GM18868 (cell line): ENCODE measurements around the gene NAA35.
"Not testable (repeated sequence)": the region's sequence is repeated elsewhere in the genome, so short reads cannot be mapped to it uniquely, and the experiment has no call there.

Source experiments
- ATAC-seq: cut with Tn5 transposase; IDR thresholded peaks from one replicate; pipeline ENCODE4 v1.9.1; 2021; ENCODE audit warnings: mild to moderate bottlenecking, moderate library complexity; ENCODE audit not compliant: unreplicated experiment

NAA35 gene

DNA sequence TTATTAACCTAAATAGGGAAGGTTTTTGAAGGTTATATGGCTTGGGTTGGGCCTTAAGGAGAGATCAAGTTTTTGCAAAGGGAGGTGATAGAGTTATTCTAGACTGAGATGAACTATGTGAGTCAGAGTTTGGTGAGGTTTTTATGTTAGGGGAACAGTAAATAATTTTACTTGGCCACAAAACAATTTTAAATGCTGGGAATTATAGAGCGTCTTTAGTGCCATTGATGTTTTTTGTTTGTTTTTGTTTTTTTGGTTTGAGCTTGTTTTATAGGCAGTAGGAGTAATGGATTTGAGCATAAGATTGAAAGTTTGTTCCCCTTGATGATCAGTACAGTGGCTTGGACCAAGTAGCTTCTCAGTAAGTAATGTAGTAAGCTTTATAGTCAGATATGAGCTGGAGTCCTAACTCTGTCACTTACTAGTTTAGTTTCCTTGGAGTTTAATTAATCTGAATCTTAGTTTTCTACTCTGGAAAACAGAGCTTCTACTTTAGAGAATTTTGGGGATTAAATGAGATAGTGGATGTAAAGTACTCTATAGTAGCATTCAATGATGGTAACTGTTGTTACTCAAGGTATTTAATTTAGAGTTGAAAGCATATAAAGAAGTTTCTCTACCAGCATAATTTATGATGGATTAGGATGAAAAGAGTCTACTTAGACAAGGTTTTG lies 2.9 kb downstream of the NAA35 start:
- no peak for ATAC-seq

DNA sequence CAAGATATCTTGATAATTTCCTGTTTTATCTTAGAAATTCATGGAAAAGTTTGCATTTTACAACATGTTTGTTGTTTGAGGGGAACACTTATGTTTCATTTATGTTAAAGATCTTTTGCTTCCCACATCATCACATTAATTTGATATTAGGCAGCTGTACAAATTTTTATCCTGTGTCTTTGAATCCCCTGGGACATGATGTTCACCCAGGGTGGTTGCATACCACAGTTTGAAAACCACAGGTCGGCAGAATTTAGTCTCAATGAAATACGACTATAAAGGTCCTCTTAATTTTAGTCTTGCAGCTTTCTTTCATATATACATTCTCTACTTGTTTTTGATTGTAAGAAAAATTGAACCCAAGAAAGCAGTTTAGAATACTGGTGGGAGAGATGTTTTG lies 3.7 kb downstream of the NAA35 start:
- ATAC-seq, result no peak

GRCh38 chr9:85949586-85950335 lies 8.8 kb downstream of the NAA35 start:
- ATAC-seq, result no peak

DNA sequence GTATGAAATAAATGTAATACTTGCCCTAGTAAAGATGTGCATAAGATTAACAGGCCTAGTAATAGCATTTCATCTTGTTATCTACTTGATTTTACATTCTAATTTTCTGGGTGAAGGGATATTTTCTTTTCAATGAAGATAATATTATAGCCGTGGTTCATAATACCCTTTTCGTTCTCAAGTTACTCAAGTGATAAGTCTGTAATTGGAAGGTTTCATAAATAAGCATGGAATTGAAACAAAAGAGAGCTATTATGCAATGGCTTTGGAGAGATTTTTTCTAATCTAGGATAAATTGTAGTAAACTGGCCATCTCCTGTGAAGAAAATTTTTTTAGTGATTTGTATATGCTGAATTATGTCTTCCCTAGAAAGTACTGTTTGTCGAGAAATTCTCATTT lies 19.0 kb downstream of the NAA35 start:
- no peak for ATAC-seq

GRCh38 chr9:85960688-85961093 lies 19.7 kb downstream of the NAA35 start:
- no peak for ATAC-seq

DNA sequence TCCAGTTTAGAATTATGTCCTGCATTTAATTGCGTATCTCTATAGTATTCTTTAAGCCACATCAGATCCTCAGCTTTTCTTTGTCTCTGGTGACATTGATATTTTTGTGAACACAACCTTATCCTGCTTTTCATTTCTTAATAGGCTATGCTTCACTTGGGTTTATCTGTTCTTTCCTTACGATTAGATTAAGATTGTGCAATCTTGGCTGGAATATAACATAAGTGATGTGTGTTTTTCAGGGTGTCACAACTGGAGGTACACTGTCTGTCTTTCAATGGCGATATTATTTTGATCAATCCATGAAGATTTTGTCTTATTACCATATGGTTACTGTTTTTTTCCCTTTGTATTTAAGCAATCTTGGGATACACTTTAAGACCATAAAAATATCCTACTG lies 23.6 kb downstream of the NAA35 start:
- ATAC-seq, result no peak

- ATAC-seq, result no peak
Measured at GRCh38 chr9:85964949-85965348, 24.0 kb downstream of the NAA35 start.

DNA sequence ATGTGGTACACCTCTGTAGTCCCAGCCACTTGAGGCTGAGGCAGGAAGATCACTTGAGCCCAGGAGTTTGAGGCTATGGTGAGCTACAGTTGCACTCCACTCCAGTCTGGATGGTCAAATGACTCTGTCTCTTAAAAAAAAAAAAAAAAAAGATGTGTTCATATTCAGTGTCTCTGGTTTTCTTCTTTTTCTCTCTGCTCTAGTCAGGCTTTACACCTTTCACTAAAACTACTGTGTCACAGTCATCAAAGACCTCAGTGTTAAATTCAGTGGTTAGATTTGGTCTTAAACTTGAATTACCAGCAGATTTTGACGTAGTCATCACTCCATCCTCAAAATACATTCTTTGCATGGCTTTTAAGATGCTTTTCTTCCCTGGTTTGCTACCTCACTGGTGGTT lies 28.8 kb downstream of the NAA35 start:
- ATAC-seq, result no peak

DNA sequence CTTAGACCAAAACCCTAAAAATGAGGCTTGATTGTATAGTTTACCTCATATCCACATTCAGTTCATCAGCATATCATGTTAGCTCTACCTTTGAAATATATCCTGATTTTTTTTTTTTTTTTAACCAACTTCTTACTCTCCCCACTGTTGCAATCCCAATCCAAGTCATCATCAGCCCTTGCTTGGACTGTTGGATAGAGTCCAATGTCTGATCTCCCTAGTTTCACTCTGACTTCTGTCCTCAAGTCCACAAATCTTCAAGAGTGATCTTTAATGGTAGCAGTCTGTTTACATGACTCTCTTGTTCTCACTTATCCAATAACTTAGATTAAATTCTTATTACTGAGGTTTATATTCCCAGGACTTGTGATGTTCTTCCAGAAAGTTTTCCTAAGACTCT lies 30.8 kb downstream of the NAA35 start:
- no peak for ATAC-seq

- ATAC-seq, result no peak
Measured at GRCh38 chr9:85973238-85973637, 32.3 kb downstream of the NAA35 start.

DNA sequence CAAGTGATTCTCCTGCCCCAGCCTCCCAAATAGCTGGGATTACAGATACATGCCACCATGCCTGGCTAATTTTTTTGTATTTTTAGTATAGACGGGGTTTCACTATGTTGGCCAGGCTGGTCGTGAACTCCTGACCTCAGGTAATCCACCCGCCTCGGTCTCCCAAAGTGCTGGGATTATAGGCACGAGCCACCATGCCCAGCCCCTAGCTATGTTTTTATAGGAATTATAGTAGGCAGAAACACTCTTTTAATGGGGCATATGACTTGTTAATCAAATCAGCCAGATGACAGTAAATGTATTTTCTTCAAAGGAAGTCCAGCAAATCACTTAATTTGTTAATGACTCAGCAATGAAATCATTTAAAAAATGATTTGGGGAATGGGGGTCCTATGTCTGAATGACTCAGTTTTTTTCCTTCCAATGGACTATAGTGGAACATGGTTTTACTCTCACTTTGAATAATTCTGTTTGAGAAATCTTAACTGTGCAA lies 33.2 kb downstream of the NAA35 start:
- ATAC-seq, result not testable (repeated sequence)

DNA sequence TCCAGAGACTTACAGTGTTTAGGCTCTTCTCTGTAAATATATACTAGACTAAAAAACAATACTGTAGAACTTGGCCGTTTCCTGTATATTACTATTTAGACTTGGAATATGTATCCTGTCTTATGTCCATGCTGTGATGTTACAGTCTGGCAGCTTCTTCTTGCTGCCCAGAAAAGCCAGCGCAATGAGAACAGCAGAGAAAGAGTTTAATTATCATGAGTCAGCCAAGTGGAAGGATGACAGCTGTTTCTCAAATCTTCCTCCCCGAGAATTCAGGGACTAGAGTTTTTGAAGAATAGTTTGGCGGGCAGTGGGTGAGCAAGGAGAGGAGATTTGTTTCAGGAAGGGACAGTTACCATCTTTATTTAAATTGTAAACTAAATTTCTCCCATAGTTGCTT lies 37.5 kb downstream of the NAA35 start:
- ATAC-seq, result no peak

DNA sequence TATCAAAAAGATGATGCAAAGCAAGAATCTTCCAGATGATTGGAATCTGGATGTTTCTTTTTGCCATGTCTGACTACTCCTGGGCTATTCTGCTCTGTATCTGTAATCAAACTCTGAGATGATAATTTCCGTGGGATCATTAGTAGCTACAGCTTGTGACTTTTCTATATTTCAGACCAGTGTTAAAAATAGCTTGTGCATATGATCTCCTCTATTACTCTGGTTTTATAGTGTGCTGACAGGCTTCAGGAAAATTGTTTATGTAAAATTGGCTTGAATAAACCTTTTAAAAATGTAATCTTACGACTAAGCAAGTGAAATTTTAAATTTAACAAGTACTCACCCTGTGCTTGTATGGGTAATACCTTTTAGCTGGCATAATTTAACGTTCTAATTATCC lies 40.4 kb downstream of the NAA35 start:
- no peak for ATAC-seq

- no peak for ATAC-seq
Measured at GRCh38 chr9:85984457-85984856, 43.5 kb downstream of the NAA35 start.

- ATAC-seq, result no peak
Measured at GRCh38 chr9:85987236-85987635, 46.3 kb downstream of the NAA35 start.

GRCh38 chr9:85994191-85994590 lies 53.2 kb downstream of the NAA35 start:
- ATAC-seq, result no peak

- no peak for ATAC-seq
Measured at GRCh38 chr9:85995097-85995496, 54.2 kb downstream of the NAA35 start.

DNA sequence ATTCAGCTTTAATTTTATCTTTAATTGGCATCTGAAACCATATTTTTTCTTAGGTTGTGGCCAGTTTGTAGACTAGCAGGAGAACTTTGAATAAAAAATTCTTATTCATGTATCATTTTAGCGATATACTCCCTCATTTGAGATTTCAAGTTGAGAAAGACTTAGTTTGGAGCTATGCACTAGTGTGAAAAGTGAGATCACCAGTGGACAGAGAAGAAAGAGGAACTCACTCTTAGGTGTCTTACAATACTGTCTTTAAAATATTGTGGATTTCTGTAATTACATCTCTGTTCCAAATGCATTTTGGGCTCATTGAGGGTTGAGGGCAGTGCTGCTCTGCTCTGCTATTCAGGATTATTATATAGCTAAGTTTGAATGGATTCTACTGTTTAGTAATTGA lies 54.7 kb downstream of the NAA35 start:
- ATAC-seq, result no peak

GRCh38 chr9:86005253-86005775 lies 64.4 kb downstream of the NAA35 start:
- ATAC-seq, result no peak

DNA sequence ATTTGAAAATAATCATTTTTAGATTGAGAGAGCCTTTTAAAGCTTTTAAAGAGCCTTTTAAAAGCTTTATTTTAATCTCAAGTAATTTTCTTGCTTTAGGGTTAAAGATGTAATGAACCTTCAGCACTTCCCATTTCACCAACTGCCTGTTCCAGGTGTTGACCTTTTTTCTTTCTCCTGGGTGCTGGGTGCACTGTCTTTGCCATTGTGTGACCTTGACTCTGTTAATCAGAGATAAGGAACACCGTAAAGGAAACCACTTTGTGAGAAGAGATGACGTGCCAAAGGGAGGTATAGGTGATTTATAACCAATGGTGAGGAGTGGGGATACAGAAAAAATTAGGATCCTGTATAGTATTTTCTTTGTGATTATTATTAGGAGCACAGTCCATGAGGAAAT lies 68.2 kb downstream of the NAA35 start:
- ATAC-seq, result no peak

GRCh38 chr9:86020731-86021130 lies 79.8 kb downstream of the NAA35 start:
- no peak for ATAC-seq

- ATAC-seq, result no peak
Measured at GRCh38 chr9:86021166-86021565, 80.2 kb downstream of the NAA35 start.
